Right lobe of liver (tissue), 6 donors: ENCODE measurements around the gene PRR7. TPM values are rescaled to one million over a fixed set of nuclear protein-coding genes. Genes with fewer than 3 reads are reported as not detected.

ENCODE experiments used
- ATAC-seq, 4 donors: fragments of 200-7000 bp; cut with Tn5 transposase; one replicate each; pipeline ENCODE4 v1.9.1; 2020; ENCODE audit warnings: mild to moderate bottlenecking in 4 of 4, moderate library complexity in 4 of 4
- DNase-seq, 3 donors: peaks; one replicate each; pipeline ENCODE4 v3.0.0-alpha.2; 2020
- H3K27ac ChIP-seq, 3 donors: fragments of 200-600 bp; one replicate each; pipeline ENCODE4 v1.8.0; 2022
- H3K27me3 ChIP-seq, 2 donors: fragments of 200-600 bp; one replicate each; pipeline ENCODE4 v1.8.0; 2022
- H3K36me3 ChIP-seq, 4 donors: fragments of 200-600 bp; sonication (generic) in 1 of 4; one replicate each; pipeline versions ENCODE4 v1.5.1 to v1.8.0; 2017 to 2022; ENCODE audit warnings: control low read depth in 1 of 4
- H3K4me1 ChIP-seq, 4 donors: fragments of 200-600 bp; sonication (generic) in 1 of 4; one replicate each; pipeline versions ENCODE4 v1.5.1 to v1.8.0; 2017 to 2022; ENCODE audit warnings: control low read depth in 1 of 4
- H3K4me3 ChIP-seq, 3 donors: fragments of 200-600 bp; one replicate each; pipeline ENCODE4 v1.8.0; 2022
- H3K9me3 ChIP-seq, 4 donors: fragments of 200-600 bp; sonication (generic) in 1 of 4; one replicate each; pipeline versions ENCODE4 v1.5.1 to v1.8.0; 2017 to 2022; ENCODE audit warnings: control low read depth in 1 of 4
- CTCF ChIP-seq, 4 donors: fragments of 200-600 bp in 3 of 4; fragments of 450-650 bp in 1 of 4; IDR thresholded peaks; one replicate each; pipeline versions ENCODE4 v1.5.1 to v1.8.0; 2016 to 2022; ENCODE audit warnings: antibody characterized with exemption in 4 of 4, mild to moderate bottlenecking in 2 of 4
- POLR2A ChIP-seq: fragments of 450-650 bp; IDR thresholded peaks from one replicate; pipeline ENCODE4 v1.6.1; 2017; ENCODE audit warnings: antibody characterized with exemption, mild to moderate bottlenecking
- WGBS: methylation state at CpG from one replicate; pipeline ENCODE4 v1.1.6; 2018; ENCODE audit warnings: low coverage, low lambda C conversion rate; ENCODE audit not compliant: insufficient coverage; ENCODE audit errors: missing lambda C conversion rate; 5-methylcytosine and 5-hydroxymethylcytosine counted together
- intact Hi-C, 2 donors: fragments of 100-400 bp; cut with DNase I; formaldehyde crosslinking; loops; one replicate each; pipeline versions ENCODE4 v1.11.2 to v1.14.1; 2022
- total RNA-seq, 6 experiments: library from RNA; depleted of rRNA in 2 of 6; stranded (reverse); fragments of >200 nt in 2 of 6; fragmentation: NEBNext Ultra II Directional in 3 of 6; extraction: Animal tissue kit (Norgen Biotek cat#: 25700) in 3 of 6; gene quantifications; one replicate each; pipeline versions ENCODE4 v1.1.0 to v1.2.4, GENCODE V29; 2016 to 2023
- donor health status: DM: no; HTN: yes; CAD: no.
- donor health status: DM: no; HTN: no; CAD: no.
- donor health status: DM: no; HTN: no; CAD: no.
- donor health status: DM: no; HTN: yes; CAD: no.
- donor health status: DM: no; HTN: yes; CAD: no.

Gene PRR7
- total RNA-seq, 6 experiments from 2014 or later = 0.15 to 13.0 (median 1.9) TPM

DNA sequence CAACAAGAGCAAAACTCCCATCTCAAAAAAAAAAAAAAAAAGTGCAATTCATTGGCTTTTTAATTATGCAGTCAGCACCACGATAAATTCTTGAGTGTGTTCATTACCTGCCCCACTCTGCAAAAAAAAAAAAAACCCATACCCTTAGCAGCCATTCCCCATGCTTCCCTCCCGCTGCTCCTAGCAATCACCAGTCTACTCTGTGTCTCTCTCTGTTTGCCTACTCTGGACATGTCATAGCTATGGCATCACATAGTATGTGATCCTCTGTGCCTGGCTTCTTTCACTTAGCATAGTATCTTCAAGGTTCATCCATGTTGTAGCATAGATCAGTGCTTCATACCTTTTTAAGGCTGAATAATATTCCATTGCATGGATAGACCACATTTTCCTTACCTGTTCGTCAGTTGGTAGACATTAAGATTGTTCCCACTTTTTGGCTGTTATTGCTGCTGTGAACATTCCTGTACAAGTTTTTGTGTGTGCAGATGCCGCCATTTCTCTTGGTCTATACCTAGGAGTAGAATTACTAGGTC, 7.0 kb upstream of the PRR7 start:
- intact Hi-C loops = loop anchor here in 1 of 2 donors (5.0 kb wide), 1 partner anchor 37 kb away; the partner anchor contains the start of gene PFN3
- Histone ChIP-seq H3K9me3 (no peaks in the 10 kb centered on the region), H3K27me3 (no peaks in the 10 kb centered on the region), H3K4me1 (no peaks in the 10 kb centered on the region), H3K36me3 (peaks cover 0 to 20% (median 0%) of the 10 kb centered on the region in 4 donors), H3K4me3 (no peak overlapping the region), H3K27ac (no peak overlapping the region)
- no peak for DNase-seq
- no peak for ATAC-seq
- WGBS = 94% methylated on average over 4 of the region's 4 CpGs
- TF ChIP-seq CTCF (IDR thresholded peaks at IDR 0.05) = no peak
- TF ChIP-seq POLR2A = no peak

DNA sequence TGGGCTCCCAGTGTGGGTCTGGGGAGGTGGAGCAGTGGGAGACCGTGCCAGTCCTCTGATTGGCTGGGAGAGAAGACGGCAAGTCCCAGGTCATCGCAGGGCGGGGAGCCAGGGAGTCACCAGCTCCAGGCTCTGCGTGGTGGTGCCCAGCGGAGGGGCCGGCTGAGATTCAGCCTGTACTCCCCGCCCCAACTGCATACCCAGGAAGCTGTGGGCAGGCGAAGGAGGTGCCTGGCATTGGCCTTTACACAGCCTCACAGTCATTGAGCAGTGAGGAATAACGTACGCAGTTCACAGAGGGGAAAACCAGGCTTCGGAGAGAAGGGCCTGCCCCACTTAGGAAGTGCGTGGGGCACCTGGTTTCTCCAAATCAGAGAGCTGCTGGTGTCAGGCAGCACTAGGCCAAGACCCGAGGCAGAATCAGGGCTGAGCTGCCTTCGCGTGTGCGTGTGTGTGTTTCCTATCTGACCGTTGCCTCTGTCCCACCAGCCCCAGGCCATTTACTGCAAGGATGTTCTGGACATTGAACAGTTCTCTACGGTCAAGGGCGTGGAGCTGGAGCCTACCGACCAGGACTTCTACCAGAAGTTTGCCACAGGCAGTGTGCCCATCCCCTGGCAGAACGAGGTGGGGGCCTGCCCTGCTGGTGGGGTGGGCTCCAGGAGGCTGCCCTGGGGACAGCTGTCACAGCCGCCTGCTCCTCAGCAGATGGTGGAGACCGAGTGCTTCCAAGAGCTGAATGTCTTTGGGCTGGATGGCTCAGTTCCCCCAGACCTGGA, 6.2 kb upstream of the PRR7 start:
- intact Hi-C loops = no loop called here
- Histone ChIP-seq H3K4me3 (no peak overlapping the region), H3K9me3 (no peaks in the 10 kb centered on the region), H3K27ac (no peak overlapping the region), H3K27me3 (no peaks in the 10 kb centered on the region), H3K36me3 (peaks cover 0 to 12% (median 0%) of the 10 kb centered on the region in 4 donors), H3K4me1 (no peaks in the 10 kb centered on the region)
- ATAC-seq = no peak
- 93% methylated on average over 5 of the region's 24 CpGs for WGBS
- DNase-seq = peak in 1 of 3 donors; percentile 45
- TF ChIP-seq CTCF (IDR thresholded peaks at IDR 0.05) (no peak), POLR2A (no peak)

DNA sequence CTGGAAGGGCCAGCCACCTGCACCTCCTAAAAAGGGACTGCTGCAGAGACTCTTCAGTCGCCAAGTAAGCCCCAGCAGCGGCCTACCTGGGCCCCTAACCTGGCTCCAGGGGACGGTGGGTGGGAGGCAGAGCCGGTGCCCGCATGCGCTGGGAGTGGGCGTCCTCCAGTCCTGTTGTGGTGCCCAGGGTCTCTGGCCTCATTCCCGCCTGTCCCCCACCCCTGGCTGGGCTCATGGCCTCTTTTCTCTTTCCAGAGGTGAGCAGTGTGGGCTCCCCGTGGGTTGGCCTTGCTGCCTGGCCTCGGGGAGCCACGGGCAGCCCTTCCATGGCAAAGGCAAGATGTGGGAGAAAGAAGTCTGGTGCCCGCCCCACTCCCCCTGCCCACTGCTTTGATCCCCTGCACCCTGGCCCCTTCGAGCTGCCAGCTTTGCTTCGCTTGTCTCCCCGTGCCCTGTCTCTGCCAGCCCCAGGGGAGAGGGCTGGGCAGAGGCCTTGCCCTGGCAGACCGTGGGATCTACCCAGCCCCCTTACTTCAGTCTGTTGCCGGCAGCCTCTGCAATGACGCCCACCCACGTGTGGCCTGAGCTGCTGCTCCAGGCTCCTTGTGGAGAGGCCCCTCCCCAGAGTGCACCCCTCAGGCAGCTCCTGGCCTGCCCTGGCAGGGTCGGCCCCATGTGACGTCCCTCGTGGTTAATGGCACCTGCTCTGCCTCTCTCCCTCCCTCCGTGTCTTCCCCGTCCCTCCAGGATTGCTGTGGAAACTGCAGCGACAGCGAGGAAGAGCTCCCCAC, 5.4 kb upstream of the PRR7 start:
- intact Hi-C loops = no loop called here

More for the DNA sequence above, 5.4 kb upstream of the PRR7 start:
- Histone ChIP-seq H3K4me1 (peaks cover 0 to 2% (median 0%) of the 10 kb centered on the region in 4 donors), H3K27me3 (no peaks in the 10 kb centered on the region), H3K27ac (no peak overlapping the region), H3K36me3 (peaks cover 0 to 4% (median 0%) of the 10 kb centered on the region in 4 donors), H3K4me3 (no peak overlapping the region), H3K9me3 (no peaks in the 10 kb centered on the region)
- DNase-seq (peak in 1 of 3 donors; percentile 45), ATAC-seq (no peak)
- 100% methylated on average over 2 of the region's 26 CpGs for WGBS
- TF ChIP-seq POLR2A (no peak), CTCF (IDR thresholded peaks at IDR 0.05) (no peak)
